Measurements from ENCODE around the gene GNE. TPM values are rescaled to one million over a fixed set of nuclear protein-coding genes. Genes with fewer than 3 reads are reported as not detected.
"Not testable (repeated sequence)": the region's sequence is repeated elsewhere in the genome, so short reads cannot be mapped to it uniquely, and the experiment has no call there.

GNE gene
- total RNA-seq, 1 donor from 2014 or later: 11.3 TPM

DNA sequence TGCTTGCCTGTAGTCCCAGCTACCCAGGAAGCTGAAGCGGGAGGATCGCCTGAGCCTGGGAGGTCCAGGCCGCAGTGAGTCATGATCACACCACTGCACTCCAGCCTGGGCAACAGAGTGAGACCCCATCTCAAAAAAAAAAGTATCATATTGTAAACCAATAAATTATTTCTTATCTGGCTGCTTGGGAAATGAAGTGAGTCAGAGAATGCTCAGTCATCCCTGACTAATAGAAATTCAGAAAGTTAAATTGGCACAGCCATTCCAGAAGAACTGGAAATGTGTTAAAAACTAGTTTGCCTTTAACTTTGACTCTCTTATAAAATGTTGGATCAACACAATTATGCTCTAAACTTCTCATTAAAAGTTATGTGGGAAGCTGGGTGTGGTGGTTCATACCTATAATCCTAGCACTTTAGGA, 9.8 kb upstream of the GNE start:
- no peak for DNase-seq (ENCODE audit: low read depth in 2 of 2)

DNA sequence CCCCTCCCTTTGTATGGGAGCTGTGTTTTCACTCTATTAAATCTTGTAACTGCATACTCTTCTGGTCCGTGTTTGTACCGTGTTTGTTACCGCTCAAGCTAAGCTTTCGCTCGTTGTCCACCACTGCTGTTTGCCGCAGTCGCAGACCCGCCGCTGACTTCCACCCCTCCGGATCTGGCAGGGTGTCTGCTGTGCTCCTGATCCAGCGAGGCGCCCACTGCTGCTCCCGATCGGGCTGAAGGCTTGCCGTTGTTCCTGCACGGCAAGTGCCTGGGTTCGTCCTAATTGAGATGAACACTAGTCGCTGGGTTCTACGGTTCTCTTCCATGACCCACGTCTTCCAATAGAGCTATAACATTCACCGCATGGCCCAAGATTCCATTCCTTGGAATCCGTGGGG, 6.6 kb upstream of the GNE start:
- no peak for DNase-seq (ENCODE audit: low read depth in 2 of 2)

DNA sequence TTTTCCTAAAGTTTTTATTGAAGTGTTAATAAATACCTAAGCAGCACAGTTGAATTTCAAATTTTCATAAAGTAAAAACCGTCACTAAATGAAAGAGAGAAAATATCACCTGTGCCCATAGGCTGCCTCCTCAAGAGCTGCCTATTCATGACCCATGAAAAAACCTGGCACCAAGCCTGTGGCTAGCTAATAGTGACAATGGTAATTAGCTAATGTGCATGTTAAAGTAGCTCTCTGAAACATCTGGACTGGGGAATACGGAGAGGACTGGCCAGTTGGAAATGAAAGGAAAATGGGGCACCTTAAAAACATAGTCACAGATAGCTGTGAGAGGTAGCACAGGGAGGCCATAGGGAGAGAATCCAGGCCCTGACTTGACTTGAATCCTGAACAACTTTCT, 5.4 kb upstream of the GNE start:
- no peak for DNase-seq (ENCODE audit: low read depth in 2 of 2)

DNA sequence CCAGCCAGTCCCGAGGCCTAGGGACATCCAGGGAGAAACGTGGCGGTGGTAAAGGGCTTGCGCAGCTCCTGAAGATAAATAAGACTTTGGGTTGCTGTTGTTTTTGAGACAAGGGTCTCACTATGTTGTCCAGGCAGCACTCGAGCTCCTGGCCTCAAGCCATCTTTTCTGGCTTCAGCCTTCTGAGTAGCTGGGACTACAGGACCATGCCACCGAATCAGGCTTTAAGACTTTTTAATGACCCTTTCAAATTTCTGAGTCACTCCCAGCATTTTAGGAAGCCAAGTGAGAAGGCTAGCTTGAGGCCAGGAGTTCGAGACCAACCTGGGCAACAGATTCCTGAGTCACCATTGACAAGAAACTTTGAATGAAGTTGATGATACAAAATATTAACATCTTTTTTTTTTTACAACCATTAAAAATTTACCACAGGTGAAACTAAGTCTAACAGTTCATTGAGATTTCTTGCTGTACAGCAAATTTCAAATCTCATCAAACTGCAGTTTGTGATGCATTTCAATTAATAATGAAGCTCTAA, 817 bp upstream of the GNE start:
- no peak for DNase-seq (ENCODE audit: low read depth in 2 of 2)

DNA sequence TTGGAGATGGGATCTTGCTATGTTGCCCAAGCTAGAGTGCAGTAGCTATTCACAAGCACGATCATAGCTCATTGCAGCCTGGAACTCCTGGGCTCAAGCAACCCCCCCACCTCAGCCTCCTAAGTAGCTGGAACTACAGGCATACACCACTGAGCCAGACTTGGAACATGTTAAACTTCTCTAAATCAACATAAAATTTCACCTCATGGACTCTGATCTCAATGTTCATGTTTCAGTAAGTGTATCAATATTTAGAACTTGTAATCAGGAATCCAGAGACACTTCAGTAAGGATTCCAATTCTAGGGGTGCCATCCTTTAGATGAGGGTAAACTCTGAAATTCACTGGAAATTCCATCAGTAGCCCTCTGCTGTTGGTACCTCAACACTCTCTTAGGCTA, 6.8 kb downstream of the GNE start:
- DNase-seq (ENCODE audit: low read depth in 2 of 2): no peak

DNA sequence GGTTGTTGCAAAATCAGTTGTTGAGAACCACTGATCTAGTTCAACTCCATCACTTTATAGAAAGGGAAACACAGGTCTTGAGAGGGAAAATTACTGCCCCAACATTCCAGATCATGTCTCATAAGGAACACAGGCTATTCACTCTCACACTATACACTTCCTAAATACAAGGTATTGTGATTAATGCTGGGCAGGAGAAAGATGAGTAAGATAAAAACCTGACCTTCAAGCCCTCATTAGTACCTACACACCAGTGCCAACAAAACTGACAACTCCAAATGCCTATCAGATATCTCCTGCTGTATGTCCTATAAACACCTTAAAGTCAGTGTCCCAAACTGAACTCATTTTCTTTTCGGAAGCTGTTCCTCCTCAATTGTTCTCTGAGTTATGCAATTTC, 8.2 kb downstream of the GNE start:
- no peak for DNase-seq (ENCODE audit: low read depth in 2 of 2)

DNA sequence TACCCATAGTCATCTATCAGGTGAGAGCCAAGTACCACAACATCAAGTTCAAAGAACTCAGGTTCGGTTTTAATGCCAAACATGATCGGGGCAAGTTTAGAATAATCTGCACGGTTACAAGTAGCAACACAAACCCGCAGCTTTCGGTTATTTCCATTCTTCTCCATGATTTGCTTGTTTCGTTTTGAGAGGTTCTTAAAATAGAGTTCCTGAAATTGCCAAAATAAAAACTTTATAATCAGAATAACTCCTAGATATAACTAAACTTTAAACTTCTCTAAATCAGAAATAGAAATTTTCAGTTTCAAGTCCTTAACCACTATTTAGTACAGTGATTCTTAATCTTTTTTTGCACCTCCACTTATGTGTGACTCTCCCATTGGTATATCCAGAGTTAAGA, 9.1 kb downstream of the GNE start:
- DNase-seq (ENCODE audit: low read depth in 2 of 2): no peak

DNA sequence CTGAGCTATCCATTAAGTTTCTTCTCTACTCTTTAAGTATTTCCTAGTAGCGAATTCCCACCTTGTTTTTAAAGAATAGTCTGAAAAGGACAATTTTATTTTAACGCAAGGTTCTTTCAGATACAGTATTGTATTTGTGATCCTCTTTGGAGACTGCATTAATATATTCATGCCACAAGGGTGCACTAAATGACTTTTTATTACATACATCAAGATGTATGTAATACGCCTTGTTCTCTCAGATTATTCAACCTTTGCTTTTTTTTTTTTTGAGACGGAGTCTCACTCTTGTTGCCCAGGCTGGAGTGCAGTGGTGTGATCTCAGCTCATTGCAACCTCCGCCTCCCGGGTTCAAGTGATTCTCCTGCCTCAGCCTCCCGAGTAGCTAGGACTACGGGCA, 10.2 kb downstream of the GNE start:
- DNase-seq (ENCODE audit: low read depth in 2 of 2): peak; percentile 34 to 56

DNA sequence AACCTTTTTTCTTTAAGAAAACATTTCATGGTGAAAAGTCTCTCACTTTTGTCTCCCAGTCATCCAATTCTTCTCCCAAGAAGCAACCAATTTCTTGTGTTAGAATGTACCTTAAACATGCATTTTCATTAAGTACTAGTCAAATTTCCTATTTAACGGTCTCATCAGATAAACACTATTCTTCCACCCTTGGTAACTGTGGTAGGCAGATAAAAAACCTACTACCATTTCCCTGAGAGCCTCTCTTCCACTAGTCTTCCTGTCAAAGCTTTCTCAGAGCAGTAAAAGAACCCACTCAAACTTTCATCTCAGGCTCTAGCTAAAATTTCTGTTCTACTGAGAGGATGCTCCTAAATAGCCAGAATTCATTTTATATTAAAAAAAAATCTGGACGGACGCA, 10.9 kb downstream of the GNE start:
- DNase-seq (ENCODE audit: low read depth in 2 of 2): no peak

DNA sequence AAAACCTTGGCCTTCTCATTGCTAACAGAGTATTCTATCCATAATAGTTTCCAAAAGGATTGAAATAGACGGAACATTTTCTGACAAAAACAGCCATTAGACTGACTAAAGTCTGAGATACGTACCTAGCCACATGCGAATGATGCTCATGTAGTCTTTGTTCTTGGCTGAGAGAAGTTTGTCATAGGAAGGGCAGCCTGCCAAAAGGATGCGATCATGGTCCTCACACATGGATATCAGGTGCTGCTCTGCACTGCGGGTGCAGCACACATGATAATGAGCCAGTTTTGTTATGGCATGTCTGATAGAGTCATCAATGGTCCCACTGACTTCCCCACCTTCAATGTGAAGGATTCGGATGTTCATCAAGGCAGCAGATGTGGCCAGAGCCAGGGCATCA, 12.3 kb downstream of the GNE start:
- no peak for DNase-seq (ENCODE audit: low read depth in 2 of 2)

DNA sequence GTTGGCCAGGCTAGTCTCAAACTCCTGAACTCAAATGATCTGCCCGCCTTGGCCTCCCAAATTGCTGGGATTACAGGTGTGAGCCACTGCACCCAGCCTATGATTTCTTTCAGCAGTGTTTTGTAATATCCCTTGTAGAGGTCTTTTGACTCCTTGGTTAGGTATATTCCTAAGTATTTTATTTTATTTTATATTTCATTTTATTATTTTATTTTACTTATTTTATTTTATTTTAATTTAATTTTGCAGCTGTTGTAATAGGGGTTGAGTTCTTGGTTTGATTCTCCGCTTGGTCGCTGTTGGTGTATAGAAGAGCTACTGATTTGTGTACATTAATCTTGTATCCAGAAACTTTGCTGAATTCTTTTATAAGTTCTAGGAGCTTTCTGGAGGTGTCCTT, 18.6 kb downstream of the GNE start:
- DNase-seq (ENCODE audit: low read depth in 2 of 2): not testable (repeated sequence)

DNA sequence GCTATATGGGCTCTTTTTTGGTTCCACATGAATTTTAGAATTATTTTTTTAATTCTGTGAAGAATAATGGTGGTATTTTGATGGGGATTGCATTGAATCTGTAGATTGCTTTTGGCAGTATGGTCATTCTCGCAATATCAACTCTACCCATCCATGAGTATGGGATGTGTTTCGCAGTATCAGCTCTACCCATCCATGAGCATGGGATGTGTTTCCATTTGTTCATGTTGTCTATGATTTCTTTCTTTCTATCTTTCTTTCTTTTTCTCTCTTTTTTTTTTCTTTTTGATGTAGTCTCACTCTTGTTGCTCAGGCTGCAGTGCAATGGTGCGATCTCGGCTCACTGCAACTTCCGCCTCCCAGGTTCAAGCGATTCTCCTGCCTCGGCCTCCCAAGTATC, 19.0 kb downstream of the GNE start:
- not testable (repeated sequence) for DNase-seq (ENCODE audit: low read depth in 2 of 2)

DNA sequence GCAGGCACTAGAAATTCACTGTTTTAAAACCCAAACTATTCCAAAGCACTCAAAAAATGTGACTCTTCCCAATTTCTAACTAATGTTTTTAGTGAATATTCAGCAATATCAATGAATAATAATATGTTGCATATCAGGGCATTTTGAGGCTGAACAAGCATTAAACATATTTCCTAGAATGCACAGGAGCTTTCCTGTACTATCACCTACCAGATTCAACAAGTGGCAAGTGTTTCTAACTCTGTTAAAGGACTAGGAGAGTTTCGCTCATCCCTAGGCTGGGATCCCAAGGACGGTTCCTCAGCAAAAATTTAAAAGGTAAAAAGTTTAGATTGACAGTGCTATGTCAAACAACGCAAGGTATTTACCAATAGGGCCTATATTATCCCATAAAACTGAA, 21.0 kb downstream of the GNE start:
- DNase-seq (ENCODE audit: low read depth in 2 of 2): no peak

DNA sequence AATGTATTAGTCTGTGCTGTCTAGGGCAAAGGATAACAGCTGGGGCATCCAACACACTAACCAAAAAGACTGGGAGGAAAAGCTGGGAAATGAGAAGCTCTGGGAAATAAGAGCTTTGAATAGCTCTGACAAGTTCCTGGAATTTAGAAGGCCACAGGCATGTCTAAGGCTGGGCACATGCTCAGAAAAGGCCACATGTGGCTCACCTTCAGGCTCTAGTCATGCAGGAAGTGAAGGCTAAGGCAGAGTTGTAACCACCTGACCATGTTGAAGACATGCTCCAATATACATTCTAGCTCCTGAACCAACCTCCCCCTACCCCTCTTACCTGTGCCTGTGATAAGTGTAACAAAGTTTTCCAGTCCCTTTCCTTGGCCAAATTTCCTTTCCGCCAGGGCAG, 35.8 kb downstream of the GNE start:
- DNase-seq (ENCODE audit: low read depth in 2 of 2): no peak

DNA sequence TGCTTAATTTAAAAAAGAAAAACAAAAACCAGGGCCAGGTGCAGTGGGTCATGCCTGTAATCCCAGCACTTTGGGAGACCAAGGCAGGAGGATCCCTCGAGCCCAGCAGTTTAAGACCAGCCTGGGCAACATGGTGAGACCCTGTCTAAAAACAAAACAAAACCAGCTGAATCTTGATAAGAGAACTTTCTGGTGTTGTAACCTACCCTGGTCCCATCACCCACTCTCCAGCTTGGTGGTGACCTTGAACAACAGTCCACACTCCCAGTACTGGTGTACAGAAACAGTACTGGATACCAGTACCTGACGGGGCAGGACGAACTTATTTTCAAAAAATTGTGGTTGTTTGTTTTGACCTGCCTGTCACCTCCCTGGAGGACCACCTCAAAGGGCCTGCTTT, 36.6 kb downstream of the GNE start:
- DNase-seq (ENCODE audit: low read depth in 2 of 2): no peak

DNA sequence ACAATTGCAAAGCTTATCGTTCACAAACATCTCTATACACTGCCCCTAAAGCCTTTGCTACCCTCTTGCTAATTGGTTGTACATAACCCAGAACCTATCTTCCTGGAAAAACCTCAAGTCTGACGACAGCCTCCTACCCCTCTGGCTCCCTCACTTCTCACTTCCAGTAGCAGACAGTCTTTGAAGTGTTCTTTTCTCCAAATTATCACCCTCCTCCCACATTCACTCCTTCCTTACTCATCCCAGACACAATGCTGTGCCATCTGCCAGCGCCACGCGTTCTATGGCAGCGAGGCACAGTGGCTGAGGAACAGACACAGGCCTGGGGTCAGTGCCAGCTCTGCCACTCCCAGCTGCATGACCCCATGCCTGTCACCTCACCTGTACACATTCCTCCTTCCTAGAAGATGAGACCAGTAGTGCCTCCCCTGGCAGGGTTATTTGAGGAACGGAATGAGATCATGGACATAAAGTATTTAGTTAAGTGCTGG, 39.8 kb downstream of the GNE start:
- DNase-seq (ENCODE audit: low read depth in 2 of 2): no peak

DNA sequence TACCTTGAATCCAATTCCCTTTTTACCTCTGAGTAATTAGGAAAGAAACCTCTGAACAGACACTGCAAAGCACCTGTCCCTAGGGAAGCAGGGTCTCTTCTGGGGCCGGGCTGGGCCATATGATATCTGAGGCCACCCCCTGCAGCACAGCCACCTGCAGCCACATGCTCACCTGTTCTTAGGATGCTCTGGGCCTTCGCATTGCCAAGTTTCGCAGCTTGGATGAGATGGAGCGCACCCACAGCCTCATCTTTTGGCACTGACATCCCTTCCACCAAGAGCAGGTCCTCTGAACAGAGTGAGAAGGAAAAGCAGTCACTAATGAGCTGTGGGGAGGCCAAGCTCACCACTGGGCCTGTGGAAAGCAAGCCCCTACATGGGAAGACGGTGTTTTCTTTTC, 40.2 kb downstream of the GNE start:
- DNase-seq (ENCODE audit: low read depth in 2 of 2): no peak

DNA sequence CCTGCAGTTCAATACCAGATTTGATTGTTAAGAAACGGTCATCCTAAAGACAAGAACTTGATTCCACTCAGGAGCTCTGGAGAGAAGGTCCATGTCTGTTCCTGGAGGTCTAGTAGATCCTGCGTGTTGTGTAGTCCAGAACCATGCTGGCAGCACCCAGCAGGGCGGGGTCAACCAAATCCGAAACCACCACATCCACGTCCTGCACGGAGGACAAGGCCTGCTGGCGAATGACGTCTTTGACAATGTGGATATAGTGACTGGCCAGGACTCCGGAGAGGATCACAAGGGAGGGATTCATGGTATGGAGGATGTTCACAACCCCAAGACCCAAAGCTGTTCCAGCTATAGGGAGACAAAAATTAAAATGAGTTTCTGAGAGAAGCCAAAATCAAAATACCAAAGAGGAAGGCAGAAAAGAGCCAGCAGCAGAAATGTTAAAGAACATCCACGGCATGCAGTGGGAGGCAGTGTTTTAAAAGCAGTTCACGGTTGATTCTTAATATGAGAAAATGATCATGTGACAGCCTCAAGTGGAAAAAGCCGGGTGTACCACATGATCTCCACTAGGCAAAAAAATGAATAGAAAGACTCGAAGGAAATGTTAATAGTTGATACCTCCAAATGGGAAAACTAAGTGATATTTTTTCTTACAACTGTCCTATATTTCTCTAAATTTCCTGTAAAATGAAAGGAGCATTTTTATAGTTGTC, 40.8 kb downstream of the GNE start:
- DNase-seq (ENCODE audit: low read depth in 2 of 2): no peak

DNA sequence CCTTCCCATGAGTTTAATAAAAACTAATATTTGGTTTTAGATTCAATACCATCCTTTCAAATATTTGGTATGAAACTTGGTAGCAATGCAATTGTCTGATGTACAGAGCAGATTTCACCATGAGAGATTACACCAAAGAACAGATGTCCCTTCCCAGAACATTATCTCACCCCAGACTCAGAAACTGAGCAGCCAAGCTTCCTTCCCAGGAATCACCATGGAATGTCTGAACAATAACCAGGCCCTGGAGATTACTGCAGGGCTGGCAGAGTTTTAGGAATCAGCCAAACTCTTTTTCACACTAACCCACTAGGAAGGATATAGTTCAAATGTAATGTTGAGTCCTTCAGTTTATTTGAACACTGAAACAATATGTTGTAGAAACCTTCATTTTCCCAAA, 43.7 kb downstream of the GNE start:
- peak in 1 of 2 donors; percentile 31 for DNase-seq (ENCODE audit: low read depth in 2 of 2)

DNA sequence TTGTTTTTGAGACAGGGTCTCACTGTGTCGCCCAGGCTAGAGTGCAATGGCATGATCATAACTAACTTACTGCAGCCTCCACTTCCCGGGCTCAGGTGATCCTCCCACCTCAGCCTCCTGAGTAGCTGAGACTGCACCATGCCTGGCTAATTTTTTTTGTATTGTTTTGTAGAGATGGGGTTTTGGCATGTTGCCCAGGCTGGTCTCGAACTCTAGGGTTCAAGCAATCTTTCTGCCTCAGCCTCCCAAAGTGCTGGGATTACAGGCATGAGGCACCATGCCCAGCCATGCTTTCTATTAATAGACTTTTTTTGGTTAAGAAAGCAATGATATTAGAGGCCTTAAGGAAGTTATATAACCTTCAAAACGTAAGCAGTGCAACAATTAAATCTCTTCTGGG, 44.3 kb downstream of the GNE start:
- DNase-seq (ENCODE audit: low read depth in 2 of 2): no peak

DNA sequence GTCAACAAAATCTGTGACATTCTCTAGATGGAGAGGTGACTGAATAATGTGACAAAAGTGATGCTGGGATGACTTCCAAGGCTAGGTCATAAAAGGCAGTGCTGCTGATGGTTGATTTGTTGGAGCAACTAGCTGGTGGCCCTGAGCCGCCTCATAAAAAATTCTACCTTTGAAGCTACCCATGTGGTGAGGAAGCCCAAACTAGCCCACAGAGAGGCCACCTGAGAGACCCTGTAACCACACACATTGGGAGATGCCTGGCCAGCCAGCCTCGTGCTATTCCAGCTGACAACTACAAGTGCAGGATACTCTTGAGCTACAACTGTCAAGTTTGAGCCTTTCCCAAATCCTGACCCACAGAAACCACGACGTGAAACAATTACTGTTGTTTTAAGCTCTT, 44.9 kb downstream of the GNE start:
- DNase-seq (ENCODE audit: low read depth in 2 of 2): no peak

DNA sequence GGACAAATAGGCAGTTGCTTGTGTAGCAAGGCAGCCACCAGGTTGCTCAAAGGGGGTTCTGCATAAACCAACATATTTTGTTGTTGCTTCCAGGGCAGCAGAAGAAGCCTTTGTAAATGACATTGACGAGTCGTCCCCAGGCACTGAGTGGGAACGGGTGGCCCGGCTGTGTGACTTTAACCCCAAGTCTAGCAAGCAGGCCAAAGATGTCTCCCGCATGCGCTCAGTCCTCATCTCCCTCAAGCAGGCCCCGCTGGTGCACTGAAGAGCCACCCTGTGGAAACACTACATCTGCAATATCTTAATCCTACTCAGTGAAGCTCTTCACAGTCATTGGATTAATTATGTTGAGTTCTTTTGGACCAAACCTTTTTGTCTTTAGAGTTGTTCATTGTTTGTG, 46.7 kb downstream of the GNE start:
- DNase-seq (ENCODE audit: low read depth in 2 of 2): no peak

DNA sequence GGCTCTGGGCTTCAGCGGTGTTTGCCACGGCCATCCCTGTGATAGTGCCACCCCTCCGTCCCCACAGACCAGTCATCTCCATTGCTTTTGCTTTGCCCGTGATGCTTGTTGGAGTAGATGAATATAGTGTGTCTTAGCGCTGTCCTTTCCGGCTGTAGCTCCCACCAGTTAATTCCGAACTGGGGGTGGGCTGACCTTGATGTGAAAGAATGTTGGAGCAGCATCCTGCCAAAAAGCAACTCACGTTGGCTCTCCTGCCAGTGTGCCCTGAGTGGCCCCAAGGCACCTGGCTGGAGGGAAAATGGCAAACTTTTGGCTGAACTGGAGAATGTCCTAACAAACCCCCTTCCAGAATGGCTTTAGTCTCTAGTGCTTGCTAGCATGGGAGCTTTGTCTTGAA, 47.5 kb downstream of the GNE start:
- DNase-seq (ENCODE audit: low read depth in 2 of 2): no peak

Measured in dermis microvascular lymphatic vessel endothelial cell (primary cell).